Suprapubic skin (tissue), 3 donors: ENCODE measurements around the gene DEFB119.

Experiments used
- POLR2AphosphoS5 ChIP-seq, 3 donors: sonication (generic); formaldehyde crosslinking; IDR thresholded peaks; one replicate each; pipeline ENCODE4 v1.6.1; 2017; ENCODE audit warnings: antibody characterized with exemption in 3 of 3
- TF ChIP-seq, protein P1 (sequence below), 2 donors: fragments of 200-600 bp in 1 of 2; fragments of 450-650 bp in 1 of 2; sonication (generic) in 1 of 2; IDR thresholded peaks; one replicate each; pipeline ENCODE4 v1.5.1; 2016 to 2019; ENCODE audit warnings: antibody characterized with exemption in 2 of 2, mild to moderate bottlenecking in 1 of 2, moderate library complexity in 1 of 2

DNA sequence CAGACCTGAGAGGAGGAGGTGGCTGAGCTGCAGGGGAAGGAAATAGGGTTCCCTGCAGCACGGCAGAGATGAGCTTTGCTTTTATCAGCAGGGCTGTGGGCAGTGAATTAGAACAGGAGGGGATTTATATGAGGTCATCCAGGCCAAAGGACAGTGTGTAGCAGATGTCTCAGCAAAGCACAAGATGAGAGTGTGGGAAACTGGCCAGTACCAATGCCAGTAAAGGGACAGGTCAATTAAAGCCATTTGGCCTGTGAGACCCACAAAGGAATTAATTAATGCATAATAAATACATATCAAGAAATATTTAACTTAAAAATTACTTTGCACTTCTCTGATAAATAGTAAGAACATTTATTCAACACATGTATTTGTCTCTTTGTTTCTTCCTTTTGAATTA, at the start of gene DEFB119:
- TF ChIP-seq POLR2AphosphoS5 (IDR thresholded peaks at IDR 0.05): no peak
- TF ChIP-seq, protein P1, sequence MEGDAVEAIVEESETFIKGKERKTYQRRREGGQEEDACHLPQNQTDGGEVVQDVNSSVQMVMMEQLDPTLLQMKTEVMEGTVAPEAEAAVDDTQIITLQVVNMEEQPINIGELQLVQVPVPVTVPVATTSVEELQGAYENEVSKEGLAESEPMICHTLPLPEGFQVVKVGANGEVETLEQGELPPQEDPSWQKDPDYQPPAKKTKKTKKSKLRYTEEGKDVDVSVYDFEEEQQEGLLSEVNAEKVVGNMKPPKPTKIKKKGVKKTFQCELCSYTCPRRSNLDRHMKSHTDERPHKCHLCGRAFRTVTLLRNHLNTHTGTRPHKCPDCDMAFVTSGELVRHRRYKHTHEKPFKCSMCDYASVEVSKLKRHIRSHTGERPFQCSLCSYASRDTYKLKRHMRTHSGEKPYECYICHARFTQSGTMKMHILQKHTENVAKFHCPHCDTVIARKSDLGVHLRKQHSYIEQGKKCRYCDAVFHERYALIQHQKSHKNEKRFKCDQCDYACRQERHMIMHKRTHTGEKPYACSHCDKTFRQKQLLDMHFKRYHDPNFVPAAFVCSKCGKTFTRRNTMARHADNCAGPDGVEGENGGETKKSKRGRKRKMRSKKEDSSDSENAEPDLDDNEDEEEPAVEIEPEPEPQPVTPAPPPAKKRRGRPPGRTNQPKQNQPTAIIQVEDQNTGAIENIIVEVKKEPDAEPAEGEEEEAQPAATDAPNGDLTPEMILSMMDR (IDR thresholded peaks at IDR 0.05): no peak
